Measurements from ENCODE around the gene GSAP.
"Not testable (repeated sequence)": the region's sequence is repeated elsewhere in the genome, so short reads cannot be mapped to it uniquely, and the experiment has no call there.

Gene GSAP, protein sequence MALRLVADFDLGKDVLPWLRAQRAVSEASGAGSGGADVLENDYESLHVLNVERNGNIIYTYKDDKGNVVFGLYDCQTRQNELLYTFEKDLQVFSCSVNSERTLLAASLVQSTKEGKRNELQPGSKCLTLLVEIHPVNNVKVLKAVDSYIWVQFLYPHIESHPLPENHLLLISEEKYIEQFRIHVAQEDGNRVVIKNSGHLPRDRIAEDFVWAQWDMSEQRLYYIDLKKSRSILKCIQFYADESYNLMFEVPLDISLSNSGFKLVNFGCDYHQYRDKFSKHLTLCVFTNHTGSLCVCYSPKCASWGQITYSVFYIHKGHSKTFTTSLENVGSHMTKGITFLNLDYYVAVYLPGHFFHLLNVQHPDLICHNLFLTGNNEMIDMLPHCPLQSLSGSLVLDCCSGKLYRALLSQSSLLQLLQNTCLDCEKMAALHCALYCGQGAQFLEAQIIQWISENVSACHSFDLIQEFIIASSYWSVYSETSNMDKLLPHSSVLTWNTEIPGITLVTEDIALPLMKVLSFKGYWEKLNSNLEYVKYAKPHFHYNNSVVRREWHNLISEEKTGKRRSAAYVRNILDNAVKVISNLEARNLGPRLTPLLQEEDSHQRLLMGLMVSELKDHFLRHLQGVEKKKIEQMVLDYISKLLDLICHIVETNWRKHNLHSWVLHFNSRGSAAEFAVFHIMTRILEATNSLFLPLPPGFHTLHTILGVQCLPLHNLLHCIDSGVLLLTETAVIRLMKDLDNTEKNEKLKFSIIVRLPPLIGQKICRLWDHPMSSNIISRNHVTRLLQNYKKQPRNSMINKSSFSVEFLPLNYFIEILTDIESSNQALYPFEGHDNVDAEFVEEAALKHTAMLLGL

DNA sequence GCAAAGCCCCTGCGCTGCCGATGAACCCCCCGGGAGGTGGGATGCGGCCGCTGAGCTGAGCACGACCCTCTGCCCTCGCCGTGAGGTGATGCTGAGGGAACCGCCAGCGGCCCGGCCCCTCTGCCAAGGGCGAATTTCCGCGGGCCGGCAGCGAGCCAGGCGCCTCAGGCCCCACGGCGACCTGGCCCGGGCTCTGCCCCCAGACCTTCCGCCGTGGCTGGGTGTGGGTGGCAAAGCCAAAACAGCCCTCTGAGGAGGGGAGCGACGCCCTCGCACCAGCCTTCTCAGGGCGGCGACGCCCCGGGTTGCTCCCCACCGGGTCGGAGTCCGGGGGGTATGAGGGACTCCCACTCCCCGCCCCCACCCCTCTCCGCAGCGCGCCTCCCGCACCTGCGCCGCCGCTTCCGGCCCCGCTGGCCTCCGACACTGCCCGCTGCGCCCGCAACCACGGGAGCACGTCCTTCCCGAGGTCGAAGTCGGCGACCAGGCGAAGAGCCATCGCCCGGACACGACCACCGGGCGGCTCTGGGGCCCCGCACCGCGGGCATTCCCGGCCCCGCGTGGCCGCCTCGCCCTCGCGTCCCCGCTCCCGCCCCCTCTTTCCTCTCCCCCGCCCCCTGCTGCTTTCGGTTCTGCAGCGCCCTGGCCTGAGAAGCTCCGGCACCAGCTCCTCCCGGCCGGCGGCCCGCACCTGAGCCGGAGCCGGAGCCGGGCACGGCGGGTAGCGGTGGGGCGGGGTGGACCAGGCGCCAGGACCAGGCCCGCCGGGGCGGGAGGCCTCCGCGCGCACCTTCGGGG lies at the start of gene GSAP:
Gene GSAP, minus strand, starts transcription at position 527 of the 798 bp plus-strand sequence. Its CDS starts 28 bp downstream, at position 499.
- DNase-seq, result peak; percentile 34

- no peak for DNase-seq
Observed at GRCh38 chr7:77465256-77465655, 49.1 kb upstream of the GSAP start.

DNA sequence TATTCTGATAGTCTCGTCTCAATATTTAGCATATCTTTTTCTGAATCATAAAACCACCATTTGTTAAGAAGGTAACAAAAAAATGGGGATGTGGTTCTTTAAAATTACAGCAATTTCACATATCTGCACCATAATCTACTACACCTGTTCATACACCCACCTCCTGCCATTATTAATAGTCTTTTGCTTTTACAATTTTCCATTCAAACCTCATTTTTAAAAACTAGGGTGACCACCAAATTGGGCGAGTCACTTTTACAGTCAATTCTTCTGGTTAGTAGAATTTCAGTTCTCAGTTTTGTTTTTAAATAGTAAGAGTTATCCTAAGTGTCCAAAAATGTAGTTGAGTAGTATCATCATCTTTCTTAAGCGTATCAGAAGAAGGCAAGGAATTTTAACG lies 48.4 kb upstream of the GSAP start:
- no peak for DNase-seq

- not testable (repeated sequence) for DNase-seq
Observed at GRCh38 chr7:77463632-77464031, 47.5 kb upstream of the GSAP start.

DNA sequence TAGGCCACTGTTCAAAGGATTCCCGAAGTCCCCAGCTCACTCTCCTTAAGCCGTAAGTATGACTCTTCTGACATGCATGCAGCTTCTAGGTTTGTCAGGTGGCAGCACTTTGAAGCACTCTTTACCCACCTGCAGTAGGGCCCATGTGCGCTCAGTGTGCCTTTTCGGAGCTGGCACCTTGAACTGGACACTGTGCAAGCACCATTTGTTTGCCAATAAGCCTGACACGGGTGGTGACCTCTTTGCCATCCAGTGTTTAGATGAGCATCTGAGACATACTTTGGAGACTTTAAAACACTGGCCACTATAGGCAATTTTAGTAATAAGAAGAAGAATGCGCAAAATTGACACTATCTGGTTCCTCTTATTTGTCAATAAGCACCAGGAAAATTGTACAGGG lies 45.7 kb upstream of the GSAP start:
- no peak for DNase-seq

GRCh38 chr7:77461246-77461645 lies 45.1 kb upstream of the GSAP start:
- no peak for DNase-seq

DNA sequence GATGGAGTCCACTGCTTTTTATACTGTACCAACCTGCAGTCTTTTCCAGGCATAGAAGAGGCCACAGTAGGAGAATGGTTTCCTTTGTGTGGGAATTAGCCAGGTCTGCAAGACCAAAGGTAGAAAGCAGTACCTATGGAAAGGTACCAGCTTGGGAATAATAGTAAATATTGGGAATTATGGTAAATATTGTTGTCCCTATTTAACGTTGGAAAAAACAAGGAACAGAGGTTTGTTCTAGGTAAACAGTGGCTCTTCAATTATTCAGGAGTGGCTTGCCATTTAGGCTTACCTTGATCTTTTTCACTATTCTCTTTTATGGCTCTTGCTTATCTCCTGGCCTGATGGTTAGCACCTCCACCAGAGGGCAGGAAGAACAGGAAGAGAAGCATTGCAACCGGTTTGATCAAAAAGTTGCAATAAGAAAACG lies 43.9 kb upstream of the GSAP start:
- no peak for DNase-seq

GRCh38 chr7:77459311-77459726 lies 43.2 kb upstream of the GSAP start:
- DNase-seq, result no peak

GRCh38 chr7:77458786-77459185 lies 42.6 kb upstream of the GSAP start:
- DNase-seq, result no peak

- DNase-seq, result no peak
Observed at GRCh38 chr7:77457779-77458178, 41.6 kb upstream of the GSAP start.

GRCh38 chr7:77456696-77457095 lies 40.5 kb upstream of the GSAP start:
- no peak for DNase-seq

DNA sequence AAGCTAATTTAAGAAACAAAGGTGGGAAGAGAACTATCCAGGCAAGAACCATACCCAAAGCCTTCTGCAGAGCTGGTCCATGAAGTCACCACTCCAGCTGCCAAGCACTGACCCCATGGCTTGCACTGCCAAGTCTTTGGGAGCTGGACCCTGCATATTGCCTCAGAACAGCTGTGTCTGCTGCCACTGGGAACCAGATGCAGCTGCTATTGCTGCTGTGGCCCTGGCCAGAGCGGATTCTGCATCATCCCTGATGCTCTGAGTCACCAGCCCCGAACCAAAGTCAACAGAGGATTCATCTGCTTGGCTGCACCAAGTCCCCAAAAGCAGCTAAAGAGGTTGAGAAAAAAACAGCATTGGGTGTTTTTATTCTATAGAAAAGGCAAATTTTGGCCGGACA lies 39.2 kb upstream of the GSAP start:
- no peak for DNase-seq

GRCh38 chr7:77454802-77455201 lies 38.7 kb upstream of the GSAP start:
- DNase-seq, result no peak

- no peak for DNase-seq
Observed at GRCh38 chr7:77453531-77453930, 37.4 kb upstream of the GSAP start.

DNA sequence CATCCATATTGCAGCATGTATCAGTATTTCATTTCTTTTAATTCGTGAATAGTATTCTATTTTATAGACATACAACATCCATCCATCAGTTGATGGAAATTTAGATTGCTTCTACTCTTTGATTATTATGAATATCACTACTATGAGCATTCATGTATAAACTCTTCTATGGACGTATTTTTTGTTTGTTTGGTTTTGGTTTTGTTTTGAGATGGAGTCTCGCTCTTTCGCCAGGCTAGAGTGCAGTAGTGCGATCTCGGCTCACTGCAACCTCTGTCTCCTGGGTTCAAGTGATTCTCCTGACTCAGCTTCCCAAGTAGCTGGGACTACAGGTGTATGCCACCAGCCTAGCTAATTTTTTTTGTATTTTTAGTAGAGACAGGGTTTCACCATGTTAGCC lies 35.8 kb upstream of the GSAP start:
- DNase-seq, result not testable (repeated sequence)

DNA sequence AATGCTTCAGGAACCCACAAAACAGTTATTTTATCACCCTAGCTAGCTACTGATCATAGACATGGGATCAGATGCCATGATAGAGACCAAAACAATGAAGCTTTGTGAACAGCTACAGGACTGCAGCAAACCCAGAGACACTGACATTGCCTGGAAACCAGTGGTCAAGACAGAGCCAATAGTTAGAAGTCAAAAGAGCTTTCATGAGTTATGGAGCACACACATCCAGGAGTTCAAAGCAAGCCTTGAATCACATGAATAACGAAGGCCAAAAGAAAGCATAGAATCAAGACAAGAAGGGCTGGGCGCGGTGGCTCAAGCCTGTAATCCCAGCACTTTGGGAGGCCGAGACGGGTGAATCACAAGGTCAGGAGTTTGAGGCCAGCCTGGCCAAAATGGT lies 34.5 kb upstream of the GSAP start:
- DNase-seq, result no peak

DNA sequence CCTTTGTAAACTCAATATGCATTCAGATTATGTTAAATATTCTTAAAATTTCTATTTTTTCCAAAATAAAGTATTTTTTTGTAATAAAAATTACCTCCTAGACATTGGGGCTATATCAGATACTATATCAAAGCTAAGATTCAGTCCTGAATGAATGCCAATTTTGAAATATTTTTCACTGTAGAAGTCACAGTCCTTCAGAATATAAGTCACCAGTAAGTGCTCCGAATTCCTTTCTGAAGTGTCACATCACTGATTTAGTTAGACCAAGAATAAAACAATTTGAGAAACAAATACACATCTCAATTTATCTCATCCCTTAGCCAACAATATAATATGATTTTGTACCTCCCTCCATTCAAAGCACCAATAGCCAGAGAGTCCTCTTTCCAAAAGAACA lies 33.9 kb upstream of the GSAP start:
- DNase-seq, result no peak

DNA sequence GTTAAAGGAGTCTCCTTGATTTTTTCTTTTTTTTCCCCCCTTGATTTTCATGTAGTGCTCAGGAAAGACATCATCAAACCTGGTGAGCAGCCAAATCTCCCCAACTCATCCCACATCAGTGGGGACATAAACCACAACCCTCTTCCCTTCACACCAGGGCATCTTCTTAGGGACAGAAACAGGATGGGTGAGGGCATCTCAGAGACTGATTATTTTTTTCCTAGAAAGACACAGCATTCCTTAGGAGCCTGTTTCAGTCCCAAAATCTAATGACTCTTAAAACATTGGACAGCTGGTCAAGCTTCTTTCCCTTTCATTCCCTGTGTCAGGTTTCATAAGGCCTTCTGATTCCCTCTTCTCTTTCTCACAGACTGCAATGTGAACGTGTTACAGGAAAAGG lies 31.5 kb upstream of the GSAP start:
- DNase-seq, result no peak

DNA sequence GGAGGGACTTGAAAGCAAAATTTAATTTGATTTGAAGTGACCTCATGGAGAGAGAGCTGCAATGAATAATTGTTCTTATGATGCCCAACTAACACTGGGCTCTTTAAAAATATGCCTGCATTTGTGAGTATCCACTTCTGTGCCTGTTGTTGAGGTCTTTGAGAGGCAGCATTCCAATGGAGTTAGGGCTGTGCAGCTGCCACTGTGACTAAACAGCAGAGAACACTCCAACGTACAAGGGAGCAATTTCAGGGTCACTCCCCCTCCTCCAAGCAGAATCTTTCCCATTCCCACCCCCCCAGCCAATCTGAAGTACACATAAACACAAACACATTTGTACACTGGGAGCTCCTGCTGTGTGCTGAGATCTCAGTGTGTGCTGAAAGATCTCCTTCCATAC lies 28.0 kb upstream of the GSAP start:
- no peak for DNase-seq

- no peak for DNase-seq
Observed at GRCh38 chr7:77443042-77443441, 26.9 kb upstream of the GSAP start.

- DNase-seq, result no peak
Observed at GRCh38 chr7:77442636-77443035, 26.5 kb upstream of the GSAP start.

- DNase-seq, result no peak
Observed at GRCh38 chr7:77441046-77441445, 24.9 kb upstream of the GSAP start.

DNA sequence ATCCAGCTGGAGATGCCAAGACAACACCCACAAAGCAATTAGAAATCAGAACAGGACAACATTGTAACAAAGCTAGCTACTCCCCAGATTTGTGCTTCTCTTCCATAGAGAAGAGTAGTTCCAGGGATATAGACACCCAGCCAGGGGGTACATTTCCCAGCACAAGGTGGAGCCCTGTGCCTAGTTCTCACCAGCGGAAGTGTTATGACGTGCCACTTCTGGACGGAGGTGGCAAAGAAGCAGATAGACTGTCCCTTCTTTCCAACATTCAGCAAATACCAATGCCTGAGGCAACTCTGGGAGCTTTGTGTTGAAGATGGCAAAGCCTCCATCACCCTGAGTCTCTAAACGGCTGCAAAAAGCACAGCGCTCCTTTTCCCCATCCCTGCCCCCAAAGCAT lies 23.4 kb upstream of the GSAP start:
- DNase-seq, result no peak
